Activated CD4-positive, alpha-beta T cell treated with anti-CD3 and anti-CD28 coated beads, Interleukin-2, amount 10 ng/mL, durations not matched to agents 7 days and 5 days (primary cell): Measurements from ENCODE around the gene CCDC186. TPM values are rescaled to one million over a fixed set of nuclear protein-coding genes. Genes with fewer than 3 reads are reported as not detected.
"Not testable (repeated sequence)": the region's sequence is repeated elsewhere in the genome, so short reads cannot be mapped to it uniquely, and the experiment has no call there.

ENCODE experiments used
- CTCF ChIA-PET: fragments of 350-600 bp; sonication (Branson Sonifier 250); formaldehyde crosslinking; loops from one replicate; lab custom pipeline; 2021; ENCODE audit warnings: antibody characterized with exemption; lab: Charles Lee
- POLR2A ChIA-PET: fragments of 350-600 bp; sonication (Branson Sonifier 250); formaldehyde crosslinking; loops from one replicate; lab custom pipeline; 2021; ENCODE audit warnings: antibody characterized with exemption; lab: Charles Lee
- DNase-seq: peaks from one replicate; pipeline ENCODE4 v3.0.0-alpha.2; 2020
- H3K27ac Mint-ChIP-seq: one replicate; pipeline ENCODE4 v1.8.0; 2021; ENCODE audit warnings: mild to moderate bottlenecking, moderate library complexity, mixed read lengths
- H3K27me3 Mint-ChIP-seq: one replicate; pipeline ENCODE4 v1.8.0; 2021; ENCODE audit warnings: mixed read lengths
- H3K36me3 Mint-ChIP-seq: one replicate; pipeline ENCODE4 v1.8.0; 2021; ENCODE audit warnings: low read depth, mixed read lengths
- H3K4me1 Mint-ChIP-seq: one replicate; pipeline ENCODE4 v1.8.0; 2021; ENCODE audit warnings: mixed read lengths
- H3K4me3 Mint-ChIP-seq: one replicate; pipeline ENCODE4 v1.8.0; 2021; ENCODE audit warnings: mild to moderate bottlenecking, moderate library complexity, mixed read lengths
- H3K9me3 Mint-ChIP-seq: one replicate; pipeline ENCODE4 v1.8.0; 2021; ENCODE audit warnings: mixed read lengths
- total RNA-seq, 2 experiments: library from RNA; stranded (reverse); gene quantifications; one replicate each; pipeline ENCODE4 v1.2.3, GENCODE V29; 2021

Gene CCDC186
- total RNA-seq, 2 experiments from 2014 or later, result 16.0 to 18.6 TPM

- Mint-ChIP-seq H3K27ac (peak overlapping the region; percentile 96), H3K27me3 (peaks cover 13% of the 10 kb centered on the region), H3K9me3 (peaks cover 14% of the 10 kb centered on the region), H3K4me1 (peaks cover 38% of the 10 kb centered on the region), H3K4me3 (peak overlapping the region; percentile 90), H3K36me3 (peaks cover 28% of the 10 kb centered on the region)
- DNase-seq, result no peak
- ChIA-PET POLR2A (interaction anchor here (0.6 kb wide), 1 partner anchor 328 kb away, joined by 4 read pairs; no protein-coding TSS in a partner anchor), CTCF (interaction anchor here (1.1 kb wide), 1 partner anchor 16 kb away, joined by 4 read pairs; no protein-coding TSS in a partner anchor)
Observed at GRCh38 chr10:114172216-114172615, 1.8 kb downstream of the CCDC186 start.

GRCh38 chr10:114168450-114169009, 5.5 kb downstream of the CCDC186 start:
- H3K4me3 Mint-ChIP-seq, result no peak overlapping the region
- ChIA-PET POLR2A (no interaction called here), CTCF (interaction anchor here (1.3 kb wide), 1 partner anchor 18 kb away, joined by 3 read pairs; no protein-coding TSS in a partner anchor)
- peaks cover 15% of the 10 kb centered on the region for H3K9me3 Mint-ChIP-seq
- peaks cover 30% of the 10 kb centered on the region for H3K4me1 Mint-ChIP-seq
- H3K27me3 Mint-ChIP-seq, result no peaks in the 10 kb centered on the region
- no peak overlapping the region for H3K27ac Mint-ChIP-seq
- H3K36me3 Mint-ChIP-seq, result peaks cover 39% of the 10 kb centered on the region
- no peak for DNase-seq

GRCh38 chr10:114167985-114168384, 6.0 kb downstream of the CCDC186 start:
- H3K27ac Mint-ChIP-seq, result no peak overlapping the region
- H3K4me3 Mint-ChIP-seq, result no peak overlapping the region
- peaks cover 15% of the 10 kb centered on the region for H3K9me3 Mint-ChIP-seq
- no peak for DNase-seq
- H3K36me3 Mint-ChIP-seq, result peaks cover 42% of the 10 kb centered on the region
- ChIA-PET POLR2A (no interaction called here), CTCF (interaction anchor here (1.3 kb wide), 1 partner anchor 19 kb away, joined by 3 read pairs; no protein-coding TSS in a partner anchor)
- H3K4me1 Mint-ChIP-seq, result peaks cover 30% of the 10 kb centered on the region
- H3K27me3 Mint-ChIP-seq, result no peaks in the 10 kb centered on the region

- H3K27ac Mint-ChIP-seq, result no peak overlapping the region
- CTCF ChIA-PET, result interaction anchor here (0.6 kb wide), 2 partner anchors 142 to 1719 kb away, joined by 3 read pairs; partner anchors contain the start of genes VTI1A and ZDHHC6
- POLR2A ChIA-PET, result no interaction called here
- H3K4me3 Mint-ChIP-seq, result no peak overlapping the region
- DNase-seq, result no peak
- peaks cover 45% of the 10 kb centered on the region for H3K36me3 Mint-ChIP-seq
- H3K4me1 Mint-ChIP-seq, result peaks cover 19% of the 10 kb centered on the region
- peaks cover 15% of the 10 kb centered on the region for H3K9me3 Mint-ChIP-seq
- no peaks in the 10 kb centered on the region for H3K27me3 Mint-ChIP-seq
Observed at GRCh38 chr10:114166494-114166893, 7.5 kb downstream of the CCDC186 start.

- POLR2A ChIA-PET, result no interaction called here
- H3K36me3 Mint-ChIP-seq, result peaks cover 47% of the 10 kb centered on the region
Observed at GRCh38 chr10:114166043-114166442, 8.0 kb downstream of the CCDC186 start.

GRCh38 chr10:114163062-114163461, 10.9 kb downstream of the CCDC186 start:
- H3K27me3 Mint-ChIP-seq, result no peaks in the 10 kb centered on the region
- no peak overlapping the region for H3K27ac Mint-ChIP-seq
- no peak for DNase-seq
- POLR2A ChIA-PET, result no interaction called here
- H3K9me3 Mint-ChIP-seq, result peaks cover 4% of the 10 kb centered on the region
- H3K4me3 Mint-ChIP-seq, result no peak overlapping the region
- H3K4me1 Mint-ChIP-seq, result peaks cover 14% of the 10 kb centered on the region
- H3K36me3 Mint-ChIP-seq, result peaks cover 29% of the 10 kb centered on the region
- CTCF ChIA-PET, result no interaction called here

More at GRCh38 chr10:114166043-114166442, 8.0 kb downstream of the CCDC186 start:
- Mint-ChIP-seq H3K4me3 (no peak overlapping the region), H3K27me3 (no peaks in the 10 kb centered on the region), H3K4me1 (peaks cover 17% of the 10 kb centered on the region), H3K27ac (no peak overlapping the region), H3K9me3 (peaks cover 15% of the 10 kb centered on the region)
- no peak for DNase-seq
- CTCF ChIA-PET, result no interaction called here

GRCh38 chr10:114157912-114158311, 16.1 kb downstream of the CCDC186 start:
- CTCF ChIA-PET, result interaction anchor here (0.7 kb wide), 1 partner anchor 78 kb away, joined by 3 read pairs; no protein-coding TSS in a partner anchor
- peaks cover 19% of the 10 kb centered on the region for H3K36me3 Mint-ChIP-seq
- H3K27me3 Mint-ChIP-seq, result no peaks in the 10 kb centered on the region
- no peak overlapping the region for H3K4me3 Mint-ChIP-seq
- no peak overlapping the region for H3K27ac Mint-ChIP-seq
- POLR2A ChIA-PET, result no interaction called here
- H3K9me3 Mint-ChIP-seq, result no peaks in the 10 kb centered on the region
- no peak for DNase-seq
- peaks cover 3% of the 10 kb centered on the region for H3K4me1 Mint-ChIP-seq

- no peak for DNase-seq
- POLR2A ChIA-PET, result no interaction called here
- no peaks in the 10 kb centered on the region for H3K9me3 Mint-ChIP-seq
- H3K4me1 Mint-ChIP-seq, result no peaks in the 10 kb centered on the region
- H3K4me3 Mint-ChIP-seq, result no peak overlapping the region
- no peak overlapping the region for H3K27ac Mint-ChIP-seq
- H3K36me3 Mint-ChIP-seq, result peaks cover 28% of the 10 kb centered on the region
- no peaks in the 10 kb centered on the region for H3K27me3 Mint-ChIP-seq
- CTCF ChIA-PET, result no interaction called here
Observed at GRCh38 chr10:114151892-114152291, 22.1 kb downstream of the CCDC186 start.

- no peak for DNase-seq
- Mint-ChIP-seq H3K4me3 (no peak overlapping the region), H3K36me3 (peaks cover 28% of the 10 kb centered on the region), H3K9me3 (no peaks in the 10 kb centered on the region), H3K4me1 (no peaks in the 10 kb centered on the region), H3K27me3 (no peaks in the 10 kb centered on the region), H3K27ac (no peak overlapping the region)
- CTCF ChIA-PET, result no interaction called here
- POLR2A ChIA-PET, result no interaction called here
Observed at GRCh38 chr10:114151486-114151885, 22.5 kb downstream of the CCDC186 start.

GRCh38 chr10:114149476-114149875, 24.5 kb downstream of the CCDC186 start:
- H3K27me3 Mint-ChIP-seq, H3K9me3 Mint-ChIP-seq, DNase-seq, POLR2A ChIA-PET, H3K4me1 Mint-ChIP-seq, H3K27ac Mint-ChIP-seq, H3K4me3 Mint-ChIP-seq, CTCF ChIA-PET: not testable (repeated sequence)
- H3K36me3 Mint-ChIP-seq, result peaks cover 27% of the 10 kb centered on the region

- peaks cover 20% of the 10 kb centered on the region for H3K36me3 Mint-ChIP-seq
- POLR2A ChIA-PET, result no interaction called here
- no peak overlapping the region for H3K4me3 Mint-ChIP-seq
- no peak overlapping the region for H3K27ac Mint-ChIP-seq
- no peaks in the 10 kb centered on the region for H3K27me3 Mint-ChIP-seq
- no peaks in the 10 kb centered on the region for H3K4me1 Mint-ChIP-seq
- DNase-seq, result no peak
- no peaks in the 10 kb centered on the region for H3K9me3 Mint-ChIP-seq
- CTCF ChIA-PET, result no interaction called here
Observed at GRCh38 chr10:114143160-114143559, 30.8 kb downstream of the CCDC186 start.

GRCh38 chr10:114142018-114142417, 32.0 kb downstream of the CCDC186 start:
- no peaks in the 10 kb centered on the region for H3K9me3 Mint-ChIP-seq
- ChIA-PET CTCF (no interaction called here), POLR2A (no interaction called here)
- H3K27ac Mint-ChIP-seq, result no peak overlapping the region
- no peaks in the 10 kb centered on the region for H3K4me1 Mint-ChIP-seq
- no peaks in the 10 kb centered on the region for H3K27me3 Mint-ChIP-seq
- peaks cover 21% of the 10 kb centered on the region for H3K36me3 Mint-ChIP-seq
- no peak overlapping the region for H3K4me3 Mint-ChIP-seq
- DNase-seq, result no peak

- DNase-seq, H3K27me3 Mint-ChIP-seq, POLR2A ChIA-PET, H3K9me3 Mint-ChIP-seq, H3K4me3 Mint-ChIP-seq, H3K27ac Mint-ChIP-seq, CTCF ChIA-PET, H3K4me1 Mint-ChIP-seq: not testable (repeated sequence)
- peaks cover 24% of the 10 kb centered on the region for H3K36me3 Mint-ChIP-seq
Observed at GRCh38 chr10:114140827-114141226, 33.2 kb downstream of the CCDC186 start.
